ENCODE data around the gene GPX5. TPM values are rescaled to one million over a fixed set of nuclear protein-coding genes. Genes with fewer than 3 reads are reported as not detected.
"Not testable (repeated sequence)": the region's sequence is repeated elsewhere in the genome, so short reads cannot be mapped to it uniquely, and the experiment has no call there.

Gene GPX5
- total RNA-seq, 4 donors from 2014 or later, result not detected

DNA sequence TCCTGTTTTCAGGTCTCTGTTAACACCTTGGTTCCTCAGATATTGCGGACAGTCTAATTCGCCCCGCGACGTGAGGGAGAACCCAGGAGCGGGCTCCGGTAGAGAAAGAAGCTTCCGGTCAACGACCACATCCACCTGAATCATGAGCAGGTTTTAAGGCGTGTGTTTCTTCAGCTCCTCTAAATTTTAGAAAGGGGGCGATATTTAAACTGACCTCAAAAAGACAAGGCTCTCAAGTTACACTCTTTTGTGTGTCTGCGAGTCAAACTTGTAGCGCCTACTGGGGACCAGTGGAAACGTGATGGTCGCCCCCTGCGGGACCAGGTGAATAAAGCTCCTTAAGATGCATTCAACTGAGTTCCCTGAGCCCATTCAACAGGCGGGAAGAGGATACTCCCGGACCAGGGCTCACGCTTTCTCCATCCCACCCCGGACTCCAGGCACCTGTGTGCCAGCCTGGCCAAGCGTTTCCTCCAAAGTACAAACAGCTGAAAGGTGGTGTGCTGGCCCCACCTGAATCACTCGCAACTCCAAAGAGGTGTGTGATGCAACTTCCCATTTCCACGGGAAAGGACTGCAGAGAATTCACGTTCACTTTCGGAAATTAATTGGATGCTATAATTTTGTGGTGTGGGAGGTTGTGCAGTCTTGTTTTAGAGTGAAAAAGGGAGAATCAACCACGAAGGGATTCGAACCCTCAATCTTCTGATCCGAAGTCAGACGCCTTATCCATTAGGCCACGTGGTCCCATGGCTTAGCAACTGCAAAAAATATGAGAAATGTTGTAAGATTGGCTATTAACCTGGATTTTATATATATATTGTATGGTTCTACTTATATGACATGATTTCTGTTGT is 17.0 kb downstream of the GPX5 start:
- Histone ChIP-seq H3K36me3 (no peaks in the 10 kb centered on the region), H3K27ac (peak overlapping the region in 1 of 2 donors; percentile 2), H3K9me3 (no peaks in the 10 kb centered on the region), H3K4me3 (peak overlapping the region; percentile 17 to 24), H3K4me1 (no peaks in the 10 kb centered on the region), H3K27me3 (peaks cover 0 to 2% of the 10 kb centered on the region in 2 donors)
- intact Hi-C loops (cut with DNase I; ENCODE audit: low total_unique reads), result no loop called here
- peak; percentile 66 to 67 for DNase-seq
- peak in 2 of 4 experiments; percentile 58 to 62 for TF ChIP-seq CTCF (IDR thresholded peaks at IDR 0.05)
- no peak for TF ChIP-seq POLR2A (IDR thresholded peaks at IDR 0.05)

DNA sequence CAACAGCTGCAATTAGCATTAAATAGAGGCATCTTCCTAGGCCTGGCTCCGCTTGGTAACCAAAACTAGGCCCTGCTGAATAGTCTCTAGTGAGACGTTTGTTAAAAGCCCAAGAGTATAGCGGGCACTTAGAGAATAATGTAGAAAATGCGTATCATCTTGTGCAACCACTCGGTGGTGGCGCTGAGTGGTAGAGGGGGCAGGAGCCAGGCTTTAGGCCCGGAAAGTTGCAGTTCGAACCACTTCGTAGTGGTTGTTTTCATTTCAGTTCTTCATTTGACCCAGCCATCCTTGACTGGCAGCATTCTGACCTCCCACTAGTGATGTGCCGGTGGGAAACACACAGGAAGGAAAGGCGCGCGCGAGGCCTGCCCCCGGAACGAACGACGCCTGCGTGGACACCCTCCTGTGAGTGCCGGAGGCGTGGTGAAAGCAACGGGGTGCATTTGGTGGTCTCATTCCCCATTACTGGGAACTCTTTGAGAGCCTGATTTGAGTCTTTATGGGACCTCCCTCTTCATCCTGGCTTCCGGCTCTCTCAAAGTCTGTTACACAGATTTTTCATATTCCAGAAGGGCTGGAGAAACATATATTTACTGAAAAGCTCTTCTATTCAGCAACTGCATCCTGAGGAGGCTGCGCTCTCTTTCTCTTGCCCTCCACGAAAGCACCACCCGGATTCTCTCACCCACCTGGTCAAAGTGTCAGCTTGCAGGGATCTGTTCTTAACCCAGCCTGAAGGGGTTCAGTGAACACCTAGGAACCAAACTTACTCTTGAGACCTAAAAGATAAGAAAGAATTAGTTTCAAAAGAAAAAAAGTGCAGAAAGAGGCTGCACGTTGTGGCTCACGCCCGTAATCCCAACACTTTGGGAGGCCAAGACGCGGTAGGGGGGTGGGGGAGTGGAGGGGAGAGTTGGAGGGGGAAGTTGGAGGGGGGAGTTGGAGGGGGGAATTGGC is 18.2 kb downstream of the GPX5 start:
- peak; percentile 13 to 29 for DNase-seq
- intact Hi-C loops (cut with DNase I; ENCODE audit: low total_unique reads), result no loop called here
- peaks cover 0 to 6% of the 10 kb centered on the region in 2 donors for H3K27me3 ChIP-seq

GRCh38 chr6:28545955-28546354 is 20.3 kb downstream of the GPX5 start:
- no peak for DNase-seq
- Histone ChIP-seq H3K9me3 (no peaks in the 10 kb centered on the region), H3K4me1 (no peaks in the 10 kb centered on the region), H3K4me3 (no peak overlapping the region), H3K27ac (no peak overlapping the region), H3K36me3 (no peaks in the 10 kb centered on the region), H3K27me3 (peaks cover 0 to 6% of the 10 kb centered on the region in 2 donors)
- intact Hi-C loops (cut with DNase I; ENCODE audit: low total_unique reads), result no loop called here
- TF ChIP-seq CTCF (IDR thresholded peaks at IDR 0.05), result no peak
- TF ChIP-seq POLR2A (IDR thresholded peaks at IDR 0.05), result no peak

More for the DNA sequence above, 18.2 kb downstream of the GPX5 start:
- no peaks in the 10 kb centered on the region for H3K9me3 ChIP-seq
- H3K4me1 ChIP-seq, result no peaks in the 10 kb centered on the region
- peak overlapping the region in 1 of 2 donors; percentile 14 for H3K4me3 ChIP-seq
- no peaks in the 10 kb centered on the region for H3K36me3 ChIP-seq
- TF ChIP-seq POLR2A (IDR thresholded peaks at IDR 0.05), result no peak
- TF ChIP-seq CTCF (IDR thresholded peaks at IDR 0.05), result no peak
- H3K27ac ChIP-seq, result peak overlapping the region in 1 of 2 donors; percentile 60

DNA sequence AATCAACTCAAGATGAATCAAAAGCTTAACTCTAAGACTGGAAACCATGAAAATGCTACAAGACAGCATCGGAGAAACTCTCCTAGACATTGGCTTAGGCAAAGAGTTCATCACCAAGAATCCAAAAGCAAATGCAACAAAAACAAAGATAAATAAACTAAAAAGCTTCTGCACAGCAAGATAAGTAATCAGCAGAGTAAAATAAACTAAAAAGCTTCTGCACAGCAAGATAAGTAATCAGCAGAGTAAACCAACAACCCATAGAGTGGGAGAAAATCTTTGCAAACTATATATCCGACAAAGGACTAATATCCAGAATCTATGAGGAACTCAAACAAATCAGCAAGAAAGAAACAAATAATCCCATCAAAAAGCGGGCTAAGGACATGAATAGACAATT is 21.3 kb downstream of the GPX5 start:
- H3K9me3 ChIP-seq; H3K36me3 ChIP-seq; H3K4me1 ChIP-seq; H3K4me3 ChIP-seq; intact Hi-C loops (cut with DNase I; ENCODE audit: low total_unique reads); H3K27me3 ChIP-seq; DNase-seq; H3K27ac ChIP-seq: not testable (repeated sequence)

DNA sequence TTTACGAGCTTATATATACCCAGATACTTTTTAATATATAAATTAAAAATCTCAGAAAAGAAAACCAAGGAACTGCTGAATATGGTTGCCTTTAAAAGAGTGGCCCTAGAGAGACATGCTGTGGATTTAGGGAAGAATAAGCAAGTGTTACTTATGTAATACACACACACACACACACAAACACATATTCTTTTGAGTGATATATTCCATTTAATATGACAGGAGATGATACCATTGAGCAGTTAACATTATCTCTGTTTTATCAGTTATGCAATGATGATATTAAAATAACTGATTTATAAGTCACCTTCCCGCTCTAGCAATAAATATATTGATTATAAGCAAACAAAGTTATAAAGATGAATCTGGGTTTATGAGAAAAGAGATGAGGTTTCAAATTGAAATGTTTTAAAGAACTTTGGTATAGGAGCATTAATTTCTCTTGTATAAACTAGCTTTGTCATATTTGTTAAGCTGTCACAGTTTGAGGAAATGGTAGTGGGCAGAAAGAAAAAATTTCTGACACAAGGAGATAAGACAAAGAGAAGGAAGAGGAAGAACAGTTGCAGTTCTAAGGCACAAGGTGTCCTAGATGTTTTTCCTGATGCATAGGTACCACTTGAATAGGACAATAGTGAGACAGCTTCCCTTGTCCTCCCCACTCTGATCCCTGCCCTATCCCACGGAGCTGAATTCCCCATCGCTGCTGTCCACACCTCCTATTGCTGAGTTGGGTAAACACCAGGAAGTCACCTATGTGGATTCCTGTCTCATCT is 26.4 kb downstream of the GPX5 start:
- no peak overlapping the region for H3K27ac ChIP-seq
- peaks cover 0 to 6% of the 10 kb centered on the region in 2 donors for H3K27me3 ChIP-seq
- intact Hi-C loops (cut with DNase I; ENCODE audit: low total_unique reads), result no loop called here
- H3K9me3 ChIP-seq, result no peaks in the 10 kb centered on the region
- H3K4me3 ChIP-seq, result no peak overlapping the region
- TF ChIP-seq POLR2A (IDR thresholded peaks at IDR 0.05), result no peak
- no peak for TF ChIP-seq CTCF (IDR thresholded peaks at IDR 0.05)
- no peaks in the 10 kb centered on the region for H3K36me3 ChIP-seq
- no peak for DNase-seq
- H3K4me1 ChIP-seq, result no peaks in the 10 kb centered on the region
